ENCODE data around the gene ARFRP1. TPM values are rescaled to one million over a fixed set of nuclear protein-coding genes. Genes with fewer than 3 reads are reported as not detected.

ARFRP1 gene
- polyA plus RNA-seq, 1 experiment: 23.8 TPM

DNA sequence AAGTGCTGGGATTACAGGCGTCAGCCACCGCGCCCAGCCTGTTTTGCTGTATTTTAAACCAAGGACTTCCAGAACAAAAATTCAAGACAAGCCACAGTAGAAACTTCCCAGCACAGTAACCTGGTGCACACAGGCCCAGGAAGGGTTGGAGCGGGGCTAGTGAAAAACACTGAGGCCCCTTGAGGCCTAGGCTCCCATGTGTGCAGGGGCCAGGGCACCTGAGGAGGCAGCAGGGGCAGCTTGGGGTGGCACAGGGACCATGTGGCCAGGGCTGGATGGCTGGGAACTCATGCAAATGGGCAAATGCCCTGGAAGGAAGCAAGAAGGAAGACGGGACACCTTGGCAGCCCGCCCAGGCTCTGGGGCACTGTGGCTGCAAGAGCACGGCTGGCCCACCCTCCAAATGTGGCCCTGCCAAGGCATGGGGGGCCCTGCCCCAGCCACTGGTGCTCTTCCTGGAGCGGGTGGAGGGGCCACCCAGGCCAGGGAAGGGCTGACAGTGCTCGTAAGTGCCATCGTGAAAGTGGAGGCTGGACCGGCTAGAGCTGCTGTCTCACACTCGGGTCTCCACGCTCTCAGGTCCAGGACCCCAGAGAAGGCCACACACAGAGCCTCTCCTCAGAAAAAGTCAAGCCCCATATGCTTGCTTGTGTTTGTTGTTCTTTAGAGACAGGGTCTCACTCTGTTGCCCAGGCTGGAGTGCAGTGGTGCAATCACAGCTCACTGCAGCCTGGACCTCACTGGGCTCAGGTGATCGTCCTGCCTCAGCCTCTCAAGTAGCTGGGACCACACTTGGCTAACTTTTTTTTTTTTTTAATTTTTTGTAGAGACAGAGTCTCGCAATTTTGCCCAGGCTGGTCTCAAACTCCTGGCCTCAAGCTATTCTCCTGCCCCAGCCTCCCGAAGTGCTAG is 42.1 kb upstream of the ARFRP1 start:
- Histone ChIP-seq H3K9me3 (ENCODE audit: control insufficient read depth, insufficient read depth, low read length) (peaks cover 5% of the 10 kb centered on the region; the same call in 1 of the 2 replicates), H3K4me3 (ENCODE audit: low read depth, low read length) (no peak overlapping the region), H3K27ac (ENCODE audit: low read depth, low read length) (no peak overlapping the region), H3K27me3 (ENCODE audit: control insufficient read depth, insufficient read depth, low read length) (no peaks in the 10 kb centered on the region)
- TF ChIP-seq, protein P1, sequence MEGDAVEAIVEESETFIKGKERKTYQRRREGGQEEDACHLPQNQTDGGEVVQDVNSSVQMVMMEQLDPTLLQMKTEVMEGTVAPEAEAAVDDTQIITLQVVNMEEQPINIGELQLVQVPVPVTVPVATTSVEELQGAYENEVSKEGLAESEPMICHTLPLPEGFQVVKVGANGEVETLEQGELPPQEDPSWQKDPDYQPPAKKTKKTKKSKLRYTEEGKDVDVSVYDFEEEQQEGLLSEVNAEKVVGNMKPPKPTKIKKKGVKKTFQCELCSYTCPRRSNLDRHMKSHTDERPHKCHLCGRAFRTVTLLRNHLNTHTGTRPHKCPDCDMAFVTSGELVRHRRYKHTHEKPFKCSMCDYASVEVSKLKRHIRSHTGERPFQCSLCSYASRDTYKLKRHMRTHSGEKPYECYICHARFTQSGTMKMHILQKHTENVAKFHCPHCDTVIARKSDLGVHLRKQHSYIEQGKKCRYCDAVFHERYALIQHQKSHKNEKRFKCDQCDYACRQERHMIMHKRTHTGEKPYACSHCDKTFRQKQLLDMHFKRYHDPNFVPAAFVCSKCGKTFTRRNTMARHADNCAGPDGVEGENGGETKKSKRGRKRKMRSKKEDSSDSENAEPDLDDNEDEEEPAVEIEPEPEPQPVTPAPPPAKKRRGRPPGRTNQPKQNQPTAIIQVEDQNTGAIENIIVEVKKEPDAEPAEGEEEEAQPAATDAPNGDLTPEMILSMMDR (IDR thresholded peaks at IDR 0.05; ENCODE audit: low read depth, low read length): no peak
- ChIA-PET POLR2A (no interaction called here), CTCF (no interaction called here)
- no peak for DNase-seq (ENCODE audit: low read depth, low spot score)

DNA sequence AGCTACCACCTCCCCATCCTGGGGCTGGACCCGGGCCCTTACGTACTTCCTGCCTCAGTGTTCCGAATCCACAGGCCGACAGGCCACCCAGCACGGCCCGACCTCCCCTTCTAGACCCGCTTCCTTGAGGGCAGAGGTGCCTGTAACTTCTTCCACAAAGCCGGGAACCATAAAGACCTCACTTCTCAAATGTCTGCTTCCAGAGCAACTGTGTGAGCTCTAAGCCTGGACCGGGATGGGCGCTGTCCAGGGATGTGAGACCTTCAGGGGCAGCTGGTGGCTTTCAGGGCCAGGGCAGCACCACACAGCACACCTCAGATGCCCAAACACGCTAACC is 41.1 kb upstream of the ARFRP1 start:
- Histone ChIP-seq H3K27ac (ENCODE audit: low read depth, low read length) (no peak overlapping the region), H3K27me3 (ENCODE audit: control insufficient read depth, insufficient read depth, low read length) (no peaks in the 10 kb centered on the region), H3K4me3 (ENCODE audit: low read depth, low read length) (no peak overlapping the region), H3K9me3 (ENCODE audit: control insufficient read depth, insufficient read depth, low read length) (peaks cover 5% of the 10 kb centered on the region; the same call in 1 of the 2 replicates)
- POLR2A ChIA-PET: no interaction called here
- no peak for DNase-seq (ENCODE audit: low read depth, low spot score)
- TF ChIP-seq, protein P1 (IDR thresholded peaks at IDR 0.05; ENCODE audit: low read depth, low read length): no peak
- CTCF ChIA-PET: no interaction called here

DNA sequence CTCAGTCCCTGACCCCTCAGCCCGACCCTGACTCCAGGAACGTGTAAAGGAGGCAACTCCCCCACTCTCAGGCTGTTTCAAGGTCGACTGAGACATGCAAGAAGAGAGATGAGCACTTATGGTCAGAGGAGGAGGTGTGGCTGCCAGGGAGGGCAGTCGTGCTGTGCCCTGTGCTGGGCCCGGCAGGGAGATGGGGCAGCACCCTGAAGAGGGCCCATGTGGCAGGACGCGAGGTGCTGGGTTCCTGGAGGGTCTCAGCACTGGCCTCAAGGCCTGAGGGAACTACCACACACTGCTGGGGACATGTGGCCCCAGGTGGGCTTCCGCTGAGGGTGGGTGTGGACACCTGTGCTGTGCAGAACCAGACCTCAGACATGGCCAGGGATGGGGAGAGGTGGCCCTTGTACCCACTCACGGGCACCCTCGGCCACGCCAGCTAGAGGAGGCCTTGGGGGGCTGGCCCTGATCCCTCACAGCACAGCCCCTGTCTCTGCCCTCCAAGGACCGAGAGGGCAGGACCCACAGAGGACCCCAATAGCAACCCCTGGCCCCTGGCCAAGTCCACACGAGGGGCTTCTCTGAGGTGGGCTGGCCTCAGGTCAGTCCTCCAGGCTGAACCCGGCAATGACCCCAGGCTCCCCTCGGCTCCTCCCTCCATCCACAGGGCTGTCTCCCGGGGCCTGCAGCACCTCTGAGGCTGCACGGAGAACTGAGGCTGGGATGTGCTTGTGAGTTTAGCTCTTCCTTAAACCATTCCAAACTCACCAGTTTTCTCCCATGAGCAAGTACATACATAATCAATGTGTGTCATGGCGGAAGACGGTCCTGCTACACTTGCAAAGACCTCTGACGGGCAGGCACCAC is 40.5 kb upstream of the ARFRP1 start:
- CTCF ChIA-PET: no interaction called here
- TF ChIP-seq, protein P1 (IDR thresholded peaks at IDR 0.05; ENCODE audit: low read depth, low read length): no peak
- no peak overlapping the region for H3K27ac ChIP-seq (ENCODE audit: low read depth, low read length)
- peaks cover 5% of the 10 kb centered on the region; the same call in 1 of the 2 replicates for H3K9me3 ChIP-seq (ENCODE audit: control insufficient read depth, insufficient read depth, low read length)
- H3K4me3 ChIP-seq (ENCODE audit: low read depth, low read length): no peak overlapping the region
- H3K27me3 ChIP-seq (ENCODE audit: control insufficient read depth, insufficient read depth, low read length): no peaks in the 10 kb centered on the region
- DNase-seq (ENCODE audit: low read depth, low spot score): no peak
- POLR2A ChIA-PET: no interaction called here

GRCh38 chr20:63747622-63748069 is 39.9 kb upstream of the ARFRP1 start:
- TF ChIP-seq, protein P1 (IDR thresholded peaks at IDR 0.05; ENCODE audit: low read depth, low read length): no peak
- ChIA-PET CTCF (no interaction called here), POLR2A (no interaction called here)
- no peak for DNase-seq (ENCODE audit: low read depth, low spot score)
- Histone ChIP-seq H3K9me3 (ENCODE audit: control insufficient read depth, insufficient read depth, low read length) (peaks cover under 1% of the 10 kb centered on the region; the same call in 1 of the 2 replicates), H3K27me3 (ENCODE audit: control insufficient read depth, insufficient read depth, low read length) (no peaks in the 10 kb centered on the region), H3K4me3 (ENCODE audit: low read depth, low read length) (no peak overlapping the region), H3K27ac (ENCODE audit: low read depth, low read length) (no peak overlapping the region)
